NT2/D1 (cell line): ENCODE results near the gene EFCAB6.

ENCODE experiments used
- YY1 ChIP-seq: IDR thresholded peaks from 2 replicates; pipeline ENCODE4 v1.6.1; 2011; ENCODE audit not compliant: insufficient read length, insufficient read depth
- ZNF274 ChIP-seq: IDR thresholded peaks from 2 replicates; pipeline ENCODE4 v1.6.1; 2011; ENCODE audit warnings: mild to moderate bottlenecking, low read depth, low read length

DNA sequence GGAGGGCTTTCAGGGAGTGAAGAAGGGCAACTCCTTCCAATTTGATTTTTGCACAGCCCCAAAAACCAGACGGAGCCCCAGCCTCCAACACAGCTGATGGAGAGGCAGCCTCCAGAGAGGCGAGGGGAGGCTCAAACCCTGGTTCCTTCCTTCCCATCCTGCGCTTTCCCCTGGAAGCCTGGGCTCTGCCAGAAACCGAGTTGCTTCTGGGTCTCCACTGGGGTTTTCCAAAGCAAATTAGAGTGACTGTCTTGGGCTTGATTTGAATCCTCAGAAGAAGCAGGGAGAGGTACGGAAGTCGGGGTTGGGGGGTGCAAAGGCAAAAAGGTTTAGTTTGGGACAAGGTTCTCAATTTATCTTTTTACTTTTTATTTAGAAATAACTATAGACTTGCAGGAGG is 271.1 kb downstream of the EFCAB6 start:
- no peak for TF ChIP-seq YY1
- no peak for TF ChIP-seq ZNF274
